HG03439 (cell line): ENCODE data around the gene POLR3F.
"Not testable (repeated sequence)": the region's sequence is repeated elsewhere in the genome, so short reads cannot be mapped to it uniquely, and the experiment has no call there.

Experiments
- ATAC-seq: cut with Tn5 transposase; IDR thresholded peaks from one replicate; pipeline ENCODE4 v1.9.1; 2021; ENCODE audit warnings: mild to moderate bottlenecking, moderate library complexity; ENCODE audit not compliant: unreplicated experiment

POLR3F gene

GRCh38 chr20:18504479-18505060, 37.4 kb downstream of the POLR3F start:
- no peak for ATAC-seq

- no peak for ATAC-seq
Observed at GRCh38 chr20:18506744-18507143, 39.6 kb downstream of the POLR3F start.

GRCh38 chr20:18507218-18508191, 40.3 kb downstream of the POLR3F start, which contains the start of gene SEC23B:
Gene SEC23B, plus strand, starts transcription at chr20:18507940. Its CDS starts 2,896 bp downstream, at chr20:18510836.
- ATAC-seq = peak; percentile 97

- ATAC-seq = no peak
Observed at GRCh38 chr20:18511571-18511970, 44.4 kb downstream of the POLR3F start.

GRCh38 chr20:18513208-18513607, 46.0 kb downstream of the POLR3F start:
- ATAC-seq = no peak

- no peak for ATAC-seq
Observed at GRCh38 chr20:18514127-18514526, 46.9 kb downstream of the POLR3F start.

- no peak for ATAC-seq
Observed at GRCh38 chr20:18515973-18516372, 48.8 kb downstream of the POLR3F start.

- not testable (repeated sequence) for ATAC-seq
Observed at GRCh38 chr20:18522066-18522465, 54.9 kb downstream of the POLR3F start.

GRCh38 chr20:18523066-18523465, 55.9 kb downstream of the POLR3F start:
- ATAC-seq = no peak

- no peak for ATAC-seq
Observed at GRCh38 chr20:18524646-18525045, 57.5 kb downstream of the POLR3F start.

GRCh38 chr20:18526761-18527160, 59.6 kb downstream of the POLR3F start:
- ATAC-seq = not testable (repeated sequence)

- no peak for ATAC-seq
Observed at GRCh38 chr20:18527339-18527738, 60.1 kb downstream of the POLR3F start.

GRCh38 chr20:18527836-18528235, 60.6 kb downstream of the POLR3F start:
- ATAC-seq = no peak

GRCh38 chr20:18529041-18529440, 61.9 kb downstream of the POLR3F start:
- ATAC-seq = no peak

GRCh38 chr20:18532626-18533025, 65.4 kb downstream of the POLR3F start:
- no peak for ATAC-seq

GRCh38 chr20:18533491-18533890, 66.3 kb downstream of the POLR3F start:
- ATAC-seq = no peak

GRCh38 chr20:18533978-18534644, 66.9 kb downstream of the POLR3F start:
- ATAC-seq = no peak
